ENCODE measurements around the gene VPS25. TPM values are rescaled to one million over a fixed set of nuclear protein-coding genes. Genes with fewer than 3 reads are reported as not detected.
A peak's percentile ranks its signal among the peaks of the same experiment; 100 is the strongest.

The VPS25 gene
- total RNA-seq, 4 donors from 2014 or later, result 44.8 to 54.6 (median 53.5) TPM

- no peak for DNase-seq
- Histone ChIP-seq H3K9me3 (no peaks in the 10 kb centered on the region), H3K27me3 (no peaks in the 10 kb centered on the region), H3K4me1 (peaks cover 0 to 3% of the 10 kb centered on the region in 2 donors), H3K4me3 (no peak overlapping the region), H3K36me3 (no peaks in the 10 kb centered on the region), H3K27ac (no peak overlapping the region)
- intact Hi-C loops (cut with DNase I; ENCODE audit: low total_unique reads) (no loop called here), in situ Hi-C loops (cut with MboI; ENCODE audit: low sequenced_read_pairs in 4 of 4) (no loop called here)
- no peak for ATAC-seq
- TF ChIP-seq POLR2A (IDR thresholded peaks at IDR 0.05), result no peak
- TF ChIP-seq, protein P1, sequence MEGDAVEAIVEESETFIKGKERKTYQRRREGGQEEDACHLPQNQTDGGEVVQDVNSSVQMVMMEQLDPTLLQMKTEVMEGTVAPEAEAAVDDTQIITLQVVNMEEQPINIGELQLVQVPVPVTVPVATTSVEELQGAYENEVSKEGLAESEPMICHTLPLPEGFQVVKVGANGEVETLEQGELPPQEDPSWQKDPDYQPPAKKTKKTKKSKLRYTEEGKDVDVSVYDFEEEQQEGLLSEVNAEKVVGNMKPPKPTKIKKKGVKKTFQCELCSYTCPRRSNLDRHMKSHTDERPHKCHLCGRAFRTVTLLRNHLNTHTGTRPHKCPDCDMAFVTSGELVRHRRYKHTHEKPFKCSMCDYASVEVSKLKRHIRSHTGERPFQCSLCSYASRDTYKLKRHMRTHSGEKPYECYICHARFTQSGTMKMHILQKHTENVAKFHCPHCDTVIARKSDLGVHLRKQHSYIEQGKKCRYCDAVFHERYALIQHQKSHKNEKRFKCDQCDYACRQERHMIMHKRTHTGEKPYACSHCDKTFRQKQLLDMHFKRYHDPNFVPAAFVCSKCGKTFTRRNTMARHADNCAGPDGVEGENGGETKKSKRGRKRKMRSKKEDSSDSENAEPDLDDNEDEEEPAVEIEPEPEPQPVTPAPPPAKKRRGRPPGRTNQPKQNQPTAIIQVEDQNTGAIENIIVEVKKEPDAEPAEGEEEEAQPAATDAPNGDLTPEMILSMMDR (IDR thresholded peaks at IDR 0.05 in 4 of 5, conservative IDR thresholded peaks at IDR 0.05 in 1 of 5), result no peak
Observed at GRCh38 chr17:42803074-42803883, 30.0 kb downstream of the VPS25 start.

GRCh38 chr17:42804918-42805367 lies 31.7 kb downstream of the VPS25 start:
- DNase-seq (no peak), ATAC-seq (no peak)
- intact Hi-C loops (cut with DNase I; ENCODE audit: low total_unique reads) (no loop called here), in situ Hi-C loops (cut with MboI; ENCODE audit: low sequenced_read_pairs in 4 of 4) (no loop called here)
- H3K9me3 ChIP-seq, result no peaks in the 10 kb centered on the region
- H3K4me3 ChIP-seq, result no peak overlapping the region
- H3K27ac ChIP-seq, result no peak overlapping the region
- TF ChIP-seq POLR2A (IDR thresholded peaks at IDR 0.05), result no peak
- TF ChIP-seq, protein P1 (IDR thresholded peaks at IDR 0.05 in 4 of 5, conservative IDR thresholded peaks at IDR 0.05 in 1 of 5), result no peak
- no peaks in the 10 kb centered on the region for H3K4me1 ChIP-seq
- no peaks in the 10 kb centered on the region for H3K27me3 ChIP-seq
- H3K36me3 ChIP-seq, result peaks cover 0 to 3% of the 10 kb centered on the region in 2 donors

- intact Hi-C loops (cut with DNase I; ENCODE audit: low total_unique reads), result no loop called here
Observed at GRCh38 chr17:42806249-42806648, 33.0 kb downstream of the VPS25 start.

DNA sequence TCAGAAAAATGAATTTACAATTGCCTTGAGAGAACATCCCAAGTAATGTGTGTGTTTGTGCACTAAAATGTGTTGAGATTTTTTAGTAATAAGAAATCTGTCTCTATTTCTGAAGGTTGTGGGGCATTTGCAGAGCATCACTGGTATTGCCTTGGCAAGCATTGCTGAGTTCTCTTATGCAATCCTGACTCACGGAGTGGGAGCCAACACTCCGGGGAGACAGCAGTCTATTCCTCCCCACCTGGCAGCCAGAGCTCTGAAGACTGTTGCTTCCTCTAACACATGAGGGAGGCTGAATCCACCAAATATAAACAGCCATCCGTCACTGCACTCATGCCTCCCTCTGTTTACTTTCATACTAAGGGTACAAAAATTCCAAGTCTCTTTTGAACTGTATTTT lies 36.0 kb downstream of the VPS25 start:
- ATAC-seq (peak; percentile 70 to 91), DNase-seq (peak; percentile 24 to 60)
- TF ChIP-seq, protein P1 (IDR thresholded peaks at IDR 0.05 in 4 of 5, conservative IDR thresholded peaks at IDR 0.05 in 1 of 5), result no peak
- TF ChIP-seq POLR2A (IDR thresholded peaks at IDR 0.05), result no peak
- Histone ChIP-seq H3K4me3 (no peak overlapping the region), H3K27ac (no peak overlapping the region), H3K27me3 (no peaks in the 10 kb centered on the region), H3K36me3 (peaks cover 6 to 45% of the 10 kb centered on the region in 2 donors), H3K4me1 (no peaks in the 10 kb centered on the region), H3K9me3 (no peaks in the 10 kb centered on the region)
- in situ Hi-C loops (cut with MboI; ENCODE audit: low sequenced_read_pairs in 4 of 4) (no loop called here), intact Hi-C loops (cut with DNase I; ENCODE audit: low total_unique reads) (no loop called here)

More at GRCh38 chr17:42806249-42806648, 33.0 kb downstream of the VPS25 start:
- TF ChIP-seq, protein P1 (IDR thresholded peaks at IDR 0.05 in 4 of 5, conservative IDR thresholded peaks at IDR 0.05 in 1 of 5), result no peak
- no peak for TF ChIP-seq POLR2A (IDR thresholded peaks at IDR 0.05)
- DNase-seq (no peak), ATAC-seq (no peak)
- Histone ChIP-seq H3K4me3 (no peak overlapping the region), H3K36me3 (peaks cover 0 to 16% of the 10 kb centered on the region in 2 donors), H3K9me3 (no peaks in the 10 kb centered on the region), H3K27ac (no peak overlapping the region), H3K27me3 (no peaks in the 10 kb centered on the region), H3K4me1 (no peaks in the 10 kb centered on the region)
- in situ Hi-C loops (cut with MboI; ENCODE audit: low sequenced_read_pairs in 4 of 4), result no loop called here

Measured in gastrocnemius medialis (tissue), 4 donors.